ENCODE results near the gene SYT14.
"Not testable (repeated sequence)": the region's sequence is repeated elsewhere in the genome, so short reads cannot be mapped to it uniquely, and the experiment has no call there.

Gene SYT14

DNA sequence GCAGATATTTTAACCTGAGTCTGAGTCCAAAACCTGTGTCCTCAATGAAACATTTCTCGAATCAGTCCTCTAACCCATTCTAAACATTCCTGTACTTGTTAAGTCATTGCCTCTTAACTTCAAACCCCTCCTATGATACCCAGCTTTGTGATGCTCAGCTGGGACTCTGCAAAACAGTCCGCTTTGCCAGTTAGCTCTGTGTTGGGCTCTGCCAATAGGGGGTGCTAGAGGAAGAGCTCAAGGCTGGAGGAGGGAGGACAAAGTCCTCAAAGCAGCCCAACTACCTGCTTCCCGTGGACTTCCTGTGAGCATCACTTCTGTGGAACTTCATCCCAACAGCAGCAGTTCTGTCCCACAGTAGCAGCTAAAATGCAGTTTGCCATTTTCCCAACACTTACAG lies 38.1 kb upstream of the SYT14 start:
- DNase-seq (ENCODE audit: low spot score), result no peak

DNA sequence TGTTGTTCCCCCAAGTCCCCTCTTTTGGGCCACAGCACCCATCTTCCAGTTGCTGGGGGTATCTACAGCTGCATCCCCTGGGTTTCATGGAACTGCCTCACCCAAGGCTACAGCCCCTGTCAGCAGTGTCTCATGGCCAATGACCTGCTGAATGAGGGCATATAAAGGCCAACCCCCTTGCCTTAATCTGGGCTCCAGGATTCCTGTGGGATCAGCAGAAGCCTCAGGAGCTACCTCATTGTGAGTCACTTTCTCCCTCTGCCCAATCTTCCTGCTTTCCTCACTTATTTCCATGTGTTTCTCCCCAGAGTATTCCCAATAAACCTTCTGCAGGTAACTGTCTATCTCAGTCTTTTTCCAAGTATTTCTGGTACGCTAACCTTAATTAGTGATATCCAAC lies 37.3 kb upstream of the SYT14 start:
- TF ChIP-seq, protein P1, sequence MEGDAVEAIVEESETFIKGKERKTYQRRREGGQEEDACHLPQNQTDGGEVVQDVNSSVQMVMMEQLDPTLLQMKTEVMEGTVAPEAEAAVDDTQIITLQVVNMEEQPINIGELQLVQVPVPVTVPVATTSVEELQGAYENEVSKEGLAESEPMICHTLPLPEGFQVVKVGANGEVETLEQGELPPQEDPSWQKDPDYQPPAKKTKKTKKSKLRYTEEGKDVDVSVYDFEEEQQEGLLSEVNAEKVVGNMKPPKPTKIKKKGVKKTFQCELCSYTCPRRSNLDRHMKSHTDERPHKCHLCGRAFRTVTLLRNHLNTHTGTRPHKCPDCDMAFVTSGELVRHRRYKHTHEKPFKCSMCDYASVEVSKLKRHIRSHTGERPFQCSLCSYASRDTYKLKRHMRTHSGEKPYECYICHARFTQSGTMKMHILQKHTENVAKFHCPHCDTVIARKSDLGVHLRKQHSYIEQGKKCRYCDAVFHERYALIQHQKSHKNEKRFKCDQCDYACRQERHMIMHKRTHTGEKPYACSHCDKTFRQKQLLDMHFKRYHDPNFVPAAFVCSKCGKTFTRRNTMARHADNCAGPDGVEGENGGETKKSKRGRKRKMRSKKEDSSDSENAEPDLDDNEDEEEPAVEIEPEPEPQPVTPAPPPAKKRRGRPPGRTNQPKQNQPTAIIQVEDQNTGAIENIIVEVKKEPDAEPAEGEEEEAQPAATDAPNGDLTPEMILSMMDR (IDR thresholded peaks at IDR 0.05; ENCODE audit: extremely low read depth, missing control alignments), result no peak
- no peak for DNase-seq (ENCODE audit: low spot score)

More for the DNA sequence above, 38.1 kb upstream of the SYT14 start:
- TF ChIP-seq, protein P1 (IDR thresholded peaks at IDR 0.05; ENCODE audit: extremely low read depth, missing control alignments), result peak; percentile 50

DNA sequence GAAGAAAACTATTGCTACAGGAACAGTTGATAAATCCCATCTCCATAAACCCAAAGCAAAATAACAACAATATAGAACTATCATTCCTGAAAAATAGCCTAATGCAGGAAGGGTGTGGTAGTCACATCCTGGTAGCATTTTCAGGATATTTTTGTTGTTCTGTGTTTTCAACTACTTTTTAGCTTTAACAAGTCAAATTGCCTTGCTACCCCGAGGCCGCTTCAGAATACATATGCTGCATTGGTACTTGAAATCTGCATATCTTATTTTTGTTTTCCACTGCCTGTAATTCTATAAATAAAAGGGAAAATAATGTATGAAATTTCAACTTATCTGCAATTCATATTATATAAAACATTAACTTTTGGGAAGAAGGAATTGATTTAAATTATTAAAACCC lies 36.8 kb upstream of the SYT14 start:
- no peak for DNase-seq (ENCODE audit: low spot score)
- TF ChIP-seq, protein P1 (IDR thresholded peaks at IDR 0.05; ENCODE audit: extremely low read depth, missing control alignments), result no peak

DNA sequence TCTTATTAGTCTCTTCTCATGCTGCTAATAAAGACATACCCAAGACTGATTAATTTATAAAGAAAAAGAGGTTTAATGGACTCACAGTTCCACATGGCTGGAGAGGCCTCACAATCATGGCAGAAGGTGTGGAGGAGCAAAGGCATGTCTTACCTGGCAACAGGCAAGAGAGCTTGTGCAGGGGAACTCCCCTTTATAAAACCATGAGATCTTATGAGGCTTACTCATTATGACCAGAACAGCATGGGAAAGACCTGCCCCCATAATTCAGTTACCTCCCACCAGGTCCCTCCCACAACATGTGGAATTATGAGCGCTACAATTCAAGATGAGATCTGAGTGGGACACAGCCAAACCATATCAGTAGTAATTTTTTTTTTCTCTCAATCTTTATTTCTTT lies 33.2 kb upstream of the SYT14 start:
- DNase-seq (ENCODE audit: low spot score), result not testable (repeated sequence)

DNA sequence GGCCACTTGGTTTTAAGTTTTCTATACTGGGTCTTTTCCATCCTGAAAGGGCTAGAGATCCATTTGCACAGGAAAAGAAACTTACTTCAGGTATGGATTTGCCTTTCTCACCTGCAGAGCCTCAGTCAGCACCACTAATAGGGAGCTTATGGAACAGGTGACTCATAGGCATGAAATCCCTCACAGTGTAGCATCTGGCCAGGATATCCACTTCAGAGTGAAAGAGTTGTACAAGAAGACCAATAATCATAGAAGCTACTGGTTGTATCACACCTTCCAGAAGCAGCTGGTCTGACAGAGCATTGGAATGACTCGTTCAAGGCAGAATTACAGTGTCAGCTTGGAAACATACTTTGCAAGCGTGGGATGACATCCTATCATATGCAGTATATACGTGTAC lies 26.3 kb upstream of the SYT14 start:
- DNase-seq (ENCODE audit: low spot score), result no peak
- TF ChIP-seq, protein P1 (IDR thresholded peaks at IDR 0.05; ENCODE audit: extremely low read depth, missing control alignments), result no peak

DNA sequence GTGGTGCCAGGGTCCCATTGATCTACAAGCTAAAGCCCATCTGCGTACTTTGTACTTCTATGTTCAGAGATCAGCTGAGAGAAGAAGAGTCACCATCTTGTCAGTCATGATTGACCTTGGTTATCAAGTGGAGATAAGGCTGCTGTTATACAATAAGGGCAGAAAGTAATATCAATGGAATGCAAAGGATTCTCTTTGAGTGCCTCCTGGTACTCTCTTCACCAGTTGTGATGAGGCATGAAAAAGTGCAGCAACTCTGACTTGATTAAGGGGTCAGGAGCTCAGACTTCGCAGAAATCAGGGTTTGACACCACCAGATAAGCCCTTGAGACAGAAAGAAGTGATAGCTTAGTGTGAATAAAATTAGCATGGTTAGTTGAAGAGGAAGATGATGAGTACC lies 25.7 kb upstream of the SYT14 start:
- TF ChIP-seq, protein P1 (IDR thresholded peaks at IDR 0.05; ENCODE audit: extremely low read depth, missing control alignments), result no peak
- DNase-seq (ENCODE audit: low spot score), result no peak

DNA sequence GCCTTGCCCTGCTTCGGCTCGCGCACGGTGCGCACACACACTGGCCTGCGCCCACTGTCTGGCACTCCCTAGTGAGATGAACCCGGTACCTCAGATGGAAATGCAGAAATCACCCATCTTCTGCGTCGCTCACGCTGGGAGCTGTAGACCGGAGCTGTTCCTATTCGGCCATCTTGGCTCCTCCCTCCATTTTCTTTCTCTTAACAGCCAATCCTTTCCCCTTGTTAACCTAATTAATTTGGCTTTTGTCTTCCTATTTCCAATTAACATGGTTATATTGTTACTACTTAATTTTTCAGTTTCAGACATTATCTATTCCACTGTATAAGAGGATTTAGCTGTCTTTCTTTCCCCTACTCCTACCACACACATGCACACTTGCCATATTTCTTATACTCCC lies 18.4 kb upstream of the SYT14 start:
- DNase-seq (ENCODE audit: low spot score), result not testable (repeated sequence)

DNA sequence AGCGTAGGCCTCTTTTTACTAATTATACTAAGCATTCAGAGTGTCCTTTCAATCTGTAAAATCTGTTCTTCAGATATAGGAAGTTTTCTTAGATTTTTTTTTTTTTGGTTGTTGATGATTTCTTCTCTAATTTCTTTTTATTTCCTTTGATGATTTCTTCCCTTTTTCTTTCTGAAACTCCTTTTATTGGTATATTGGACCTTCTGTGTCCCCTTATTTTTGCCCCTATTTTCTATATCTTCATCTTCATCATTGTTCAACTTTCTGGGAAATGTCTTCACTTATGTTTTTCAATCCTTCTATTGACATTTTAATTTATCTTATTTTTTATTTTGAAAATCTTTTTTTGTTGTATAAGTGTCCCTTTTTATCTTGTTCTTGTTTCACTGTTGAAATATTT lies 17.2 kb upstream of the SYT14 start:
- TF ChIP-seq, protein P1 (IDR thresholded peaks at IDR 0.05; ENCODE audit: extremely low read depth, missing control alignments), result no peak
- DNase-seq (ENCODE audit: low spot score), result no peak

DNA sequence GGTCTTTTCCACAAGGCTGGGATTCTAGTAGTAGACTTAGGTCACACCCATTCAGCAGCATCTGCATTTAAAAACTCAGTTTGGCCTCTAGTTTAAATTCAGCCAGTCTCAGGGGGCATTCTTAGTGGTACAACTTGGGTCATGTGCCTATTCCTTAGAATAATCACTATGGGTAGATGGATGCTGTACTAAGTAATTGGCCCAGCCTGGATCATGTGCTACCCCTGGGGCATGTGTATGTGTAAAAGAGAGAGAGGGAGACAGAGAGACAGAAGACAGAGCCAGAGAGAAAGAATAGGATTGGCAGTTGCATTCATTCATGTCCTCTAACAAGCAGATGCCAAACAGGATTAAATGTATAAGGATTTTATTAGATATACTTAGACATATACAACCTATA lies 13.6 kb upstream of the SYT14 start:
- DNase-seq (ENCODE audit: low spot score), result no peak
- TF ChIP-seq, protein P1 (IDR thresholded peaks at IDR 0.05; ENCODE audit: extremely low read depth, missing control alignments), result no peak

All from GM20000 (cell line).